Esophagus squamous epithelium (tissue), 4 donors: ENCODE data around the gene DMTF1.

Experiments
- POLR2A ChIP-seq, 4 donors: fragments of 450-650 bp; IDR thresholded peaks; one replicate each; pipeline ENCODE4 v1.6.1; 2017; ENCODE audit warnings: antibody characterized with exemption in 4 of 4, mild to moderate bottlenecking in 4 of 4, moderate library complexity in 3 of 4
- TF ChIP-seq, protein P1 (sequence below), 6 experiments: fragments of 450-650 bp in 4 of 6; fragments of 200-600 bp in 2 of 6; sonication (generic) in 2 of 6; IDR thresholded peaks; one replicate each; pipeline ENCODE4 v1.5.1; 2016 to 2019; ENCODE audit warnings: antibody characterized with exemption in 6 of 6, mild to moderate bottlenecking in 4 of 6, moderate library complexity in 4 of 6

DNA sequence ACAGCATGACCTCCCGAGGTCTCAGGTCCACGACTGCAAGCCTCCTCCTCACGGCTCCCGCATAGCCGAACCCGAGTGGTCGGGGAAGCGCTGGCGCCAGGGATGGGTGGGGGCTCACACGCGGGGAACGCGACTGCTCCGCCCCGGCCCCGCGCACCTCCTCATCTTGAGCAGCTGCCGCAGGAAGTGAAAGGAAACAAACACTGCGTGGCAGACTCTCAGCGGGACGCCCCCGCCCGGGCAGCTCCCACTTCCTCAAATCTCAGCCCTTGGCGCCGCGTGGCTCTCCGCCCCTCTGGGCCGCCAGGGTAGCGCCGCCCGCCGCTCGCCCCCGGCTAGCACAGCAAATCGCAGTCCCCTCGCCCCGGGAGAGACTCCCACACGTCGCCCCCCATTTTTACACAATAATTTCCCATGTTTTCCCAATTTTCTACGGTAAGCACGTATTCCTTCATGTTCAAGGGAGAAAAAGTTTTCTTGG, 67.3 kb downstream of the DMTF1 start, which contains the start of gene TMEM243:
- TF ChIP-seq, protein P1, sequence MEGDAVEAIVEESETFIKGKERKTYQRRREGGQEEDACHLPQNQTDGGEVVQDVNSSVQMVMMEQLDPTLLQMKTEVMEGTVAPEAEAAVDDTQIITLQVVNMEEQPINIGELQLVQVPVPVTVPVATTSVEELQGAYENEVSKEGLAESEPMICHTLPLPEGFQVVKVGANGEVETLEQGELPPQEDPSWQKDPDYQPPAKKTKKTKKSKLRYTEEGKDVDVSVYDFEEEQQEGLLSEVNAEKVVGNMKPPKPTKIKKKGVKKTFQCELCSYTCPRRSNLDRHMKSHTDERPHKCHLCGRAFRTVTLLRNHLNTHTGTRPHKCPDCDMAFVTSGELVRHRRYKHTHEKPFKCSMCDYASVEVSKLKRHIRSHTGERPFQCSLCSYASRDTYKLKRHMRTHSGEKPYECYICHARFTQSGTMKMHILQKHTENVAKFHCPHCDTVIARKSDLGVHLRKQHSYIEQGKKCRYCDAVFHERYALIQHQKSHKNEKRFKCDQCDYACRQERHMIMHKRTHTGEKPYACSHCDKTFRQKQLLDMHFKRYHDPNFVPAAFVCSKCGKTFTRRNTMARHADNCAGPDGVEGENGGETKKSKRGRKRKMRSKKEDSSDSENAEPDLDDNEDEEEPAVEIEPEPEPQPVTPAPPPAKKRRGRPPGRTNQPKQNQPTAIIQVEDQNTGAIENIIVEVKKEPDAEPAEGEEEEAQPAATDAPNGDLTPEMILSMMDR (IDR thresholded peaks at IDR 0.05), result peak in 2 of 6 experiments; percentile 18 to 23
- peak in 2 of 4 donors; percentile 42 to 82 for TF ChIP-seq POLR2A (IDR thresholded peaks at IDR 0.05)
